HCT116 (cell line): ENCODE data around the gene AGAP1.

ENCODE experiments used
- FOSL1 ChIP-seq: IDR thresholded peaks from 2 replicates; pipeline ENCODE4 v1.6.1; 2012; ENCODE audit warnings: low read depth
- POLR2A ChIP-seq: IDR thresholded peaks from 2 replicates; pipeline ENCODE4 v1.7.0; 2011; ENCODE audit warnings: borderline replicate concordance; ENCODE audit not compliant: insufficient read depth, insufficient read length; ENCODE audit errors: extremely low read depth
- SIN3A ChIP-seq: IDR thresholded peaks from 2 replicates; pipeline ENCODE4 v1.6.1; 2012; ENCODE audit warnings: low read depth
- TF ChIP-seq, protein P1 (sequence below), 3 experiments: fragments of 200-600 bp in 1 of 3; sonication (generic) in 1 of 3; IDR thresholded peaks in 2 of 3; conservative IDR thresholded peaks in 1 of 3; 2 replicates each; pipeline ENCODE4 v1.5.1; 2012 to 2017; ENCODE audit warnings: low read depth in 2 of 3, low read length in 2 of 3, antibody characterized with exemption in 1 of 3, borderline replicate concordance in 1 of 3, control low read depth in 1 of 3, mild to moderate bottlenecking in 1 of 3, mixed read lengths in 1 of 3, mixed run types in 1 of 3, moderate library complexity in 1 of 3; ENCODE audit not compliant: insufficient read depth in 1 of 3
- TF ChIP-seq, protein P2 (sequence below): IDR thresholded peaks from 2 replicates; pipeline ENCODE4 v1.6.1; 2012

DNA sequence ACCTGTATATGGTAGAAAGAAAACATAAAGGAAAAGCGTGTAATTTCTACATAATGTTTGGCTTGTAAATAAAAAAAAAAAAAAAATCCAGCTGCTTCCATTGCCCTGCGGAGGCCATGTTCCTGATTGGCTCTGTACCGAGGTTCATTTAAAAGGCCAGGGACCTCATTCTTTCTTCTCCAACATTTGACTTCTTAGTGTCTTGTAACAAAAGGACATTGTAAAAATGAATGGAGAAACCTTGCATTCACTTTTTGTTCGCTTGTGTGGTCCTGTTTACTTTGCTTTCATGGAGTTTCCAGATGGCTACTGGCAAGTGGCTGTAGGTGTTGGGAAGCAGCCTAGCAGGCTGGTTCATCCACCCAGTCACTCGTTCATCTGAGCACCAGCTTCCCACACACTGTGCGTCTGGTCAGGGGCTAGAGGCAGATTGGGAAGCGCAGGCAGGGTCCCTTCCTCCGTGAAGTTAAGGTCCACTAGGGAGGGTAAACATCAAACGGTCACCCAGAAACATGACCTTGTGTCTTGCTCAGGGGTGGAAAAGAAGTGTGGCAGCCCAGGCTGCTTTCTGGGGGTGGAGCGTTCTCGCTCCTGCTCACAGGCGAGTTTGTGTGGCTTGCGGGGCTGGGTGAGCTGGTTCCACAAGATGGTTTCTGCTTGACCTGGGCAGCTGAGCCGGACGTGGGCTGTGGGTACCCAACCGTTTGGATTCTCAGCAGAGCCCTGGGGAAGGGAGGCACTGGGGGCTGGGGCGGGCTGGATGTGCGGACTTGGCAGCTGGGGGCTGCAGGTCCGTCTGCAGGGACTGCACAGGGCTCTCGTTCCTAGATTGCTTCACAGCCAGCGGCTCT lies 260.7 kb downstream of the AGAP1 start:
- TF ChIP-seq SIN3A, result no peak
- no peak for TF ChIP-seq POLR2A
- TF ChIP-seq, protein P1, sequence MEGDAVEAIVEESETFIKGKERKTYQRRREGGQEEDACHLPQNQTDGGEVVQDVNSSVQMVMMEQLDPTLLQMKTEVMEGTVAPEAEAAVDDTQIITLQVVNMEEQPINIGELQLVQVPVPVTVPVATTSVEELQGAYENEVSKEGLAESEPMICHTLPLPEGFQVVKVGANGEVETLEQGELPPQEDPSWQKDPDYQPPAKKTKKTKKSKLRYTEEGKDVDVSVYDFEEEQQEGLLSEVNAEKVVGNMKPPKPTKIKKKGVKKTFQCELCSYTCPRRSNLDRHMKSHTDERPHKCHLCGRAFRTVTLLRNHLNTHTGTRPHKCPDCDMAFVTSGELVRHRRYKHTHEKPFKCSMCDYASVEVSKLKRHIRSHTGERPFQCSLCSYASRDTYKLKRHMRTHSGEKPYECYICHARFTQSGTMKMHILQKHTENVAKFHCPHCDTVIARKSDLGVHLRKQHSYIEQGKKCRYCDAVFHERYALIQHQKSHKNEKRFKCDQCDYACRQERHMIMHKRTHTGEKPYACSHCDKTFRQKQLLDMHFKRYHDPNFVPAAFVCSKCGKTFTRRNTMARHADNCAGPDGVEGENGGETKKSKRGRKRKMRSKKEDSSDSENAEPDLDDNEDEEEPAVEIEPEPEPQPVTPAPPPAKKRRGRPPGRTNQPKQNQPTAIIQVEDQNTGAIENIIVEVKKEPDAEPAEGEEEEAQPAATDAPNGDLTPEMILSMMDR (IDR thresholded peaks at IDR 0.05 in 2 of 3, conservative IDR thresholded peaks at IDR 0.05 in 1 of 3; ENCODE audit: borderline replicate concordance in 1 of 3, insufficient read depth in 1 of 3, low read depth in 2 of 3, low read length in 2 of 3), result no peak
- TF ChIP-seq, protein P2, sequence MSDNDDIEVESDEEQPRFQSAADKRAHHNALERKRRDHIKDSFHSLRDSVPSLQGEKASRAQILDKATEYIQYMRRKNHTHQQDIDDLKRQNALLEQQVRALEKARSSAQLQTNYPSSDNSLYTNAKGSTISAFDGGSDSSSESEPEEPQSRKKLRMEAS, result no peak
- no peak for TF ChIP-seq FOSL1
